ENCODE results near the gene EIF2S1. TPM values are rescaled to one million over a fixed set of nuclear protein-coding genes. Genes with fewer than 3 reads are reported as not detected.

Gene EIF2S1
- total RNA-seq, 1 donor from 2014 or later = 230 TPM

DNA sequence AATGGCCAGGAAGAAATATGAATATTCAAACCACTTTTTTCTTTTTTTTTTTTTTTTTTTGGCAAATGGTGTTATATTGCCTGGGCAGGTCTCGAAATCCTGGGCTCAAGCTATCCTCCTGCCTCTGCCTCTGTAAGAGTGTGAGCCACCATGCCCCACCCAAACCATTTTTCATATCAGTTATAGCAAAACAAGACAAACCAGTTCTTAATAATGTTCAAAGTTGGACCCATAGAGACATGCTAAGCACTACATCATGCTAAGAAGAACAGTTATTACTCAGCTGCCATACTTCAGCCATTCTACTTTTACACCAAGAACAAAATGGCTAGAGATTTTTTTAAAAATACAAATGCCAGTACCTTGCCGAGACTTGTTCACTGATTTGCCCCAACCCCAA is 25.5 kb downstream of the EIF2S1 start:
- no peak for DNase-seq (ENCODE audit: low spot score)
- peaks cover 60% of the 10 kb centered on the region for H3K36me3 Mint-ChIP-seq (ENCODE audit: low read depth)
- no peak overlapping the region for H3K27ac Mint-ChIP-seq
- intact Hi-C loops (cut with micrococcal nuclease) = no loop called here
- no peaks in the 10 kb centered on the region for H3K9me3 Mint-ChIP-seq
- H3K4me3 Mint-ChIP-seq (ENCODE audit: low read depth) = no peak overlapping the region
- peaks cover under 1% of the 10 kb centered on the region for H3K4me1 Mint-ChIP-seq (ENCODE audit: low read depth)
- H3K27me3 Mint-ChIP-seq (ENCODE audit: low read depth) = no peaks in the 10 kb centered on the region

- Mint-ChIP-seq H3K27ac (no peak overlapping the region), H3K9me3 (no peaks in the 10 kb centered on the region), H3K36me3 (ENCODE audit: low read depth) (peaks cover 48% of the 10 kb centered on the region), H3K4me1 (ENCODE audit: low read depth) (peaks cover 10% of the 10 kb centered on the region), H3K4me3 (ENCODE audit: low read depth) (no peak overlapping the region), H3K27me3 (ENCODE audit: low read depth) (no peaks in the 10 kb centered on the region)
- intact Hi-C loops (cut with micrococcal nuclease) = no loop called here
- no peak for DNase-seq (ENCODE audit: low spot score)
Observed at GRCh38 chr14:67387195-67387594, 27.1 kb downstream of the EIF2S1 start.

GRCh38 chr14:67389275-67389674 is 29.1 kb downstream of the EIF2S1 start:
- intact Hi-C loops (cut with micrococcal nuclease) = no loop called here
- H3K4me1 Mint-ChIP-seq (ENCODE audit: low read depth) = peaks cover 10% of the 10 kb centered on the region
- no peaks in the 10 kb centered on the region for H3K27me3 Mint-ChIP-seq (ENCODE audit: low read depth)
- H3K4me3 Mint-ChIP-seq (ENCODE audit: low read depth) = no peak overlapping the region
- peaks cover 31% of the 10 kb centered on the region for H3K36me3 Mint-ChIP-seq (ENCODE audit: low read depth)
- no peak overlapping the region for H3K27ac Mint-ChIP-seq
- no peak for DNase-seq (ENCODE audit: low spot score)
- no peaks in the 10 kb centered on the region for H3K9me3 Mint-ChIP-seq

- Mint-ChIP-seq H3K36me3 (ENCODE audit: low read depth) (peaks cover 24% of the 10 kb centered on the region), H3K4me3 (ENCODE audit: low read depth) (no peak overlapping the region), H3K4me1 (ENCODE audit: low read depth) (peaks cover 10% of the 10 kb centered on the region), H3K9me3 (no peaks in the 10 kb centered on the region), H3K27me3 (ENCODE audit: low read depth) (no peaks in the 10 kb centered on the region), H3K27ac (no peak overlapping the region)
- intact Hi-C loops (cut with micrococcal nuclease) = no loop called here
- DNase-seq (ENCODE audit: low spot score) = no peak
Observed at GRCh38 chr14:67389811-67390534, 29.8 kb downstream of the EIF2S1 start.

GRCh38 chr14:67391268-67391667 is 31.1 kb downstream of the EIF2S1 start:
- Mint-ChIP-seq H3K27me3 (ENCODE audit: low read depth) (no peaks in the 10 kb centered on the region), H3K27ac (no peak overlapping the region), H3K4me1 (ENCODE audit: low read depth) (peaks cover 10% of the 10 kb centered on the region), H3K9me3 (no peaks in the 10 kb centered on the region), H3K4me3 (ENCODE audit: low read depth) (no peak overlapping the region), H3K36me3 (ENCODE audit: low read depth) (peaks cover 12% of the 10 kb centered on the region)
- intact Hi-C loops (cut with micrococcal nuclease) = no loop called here
- DNase-seq (ENCODE audit: low spot score) = no peak

DNA sequence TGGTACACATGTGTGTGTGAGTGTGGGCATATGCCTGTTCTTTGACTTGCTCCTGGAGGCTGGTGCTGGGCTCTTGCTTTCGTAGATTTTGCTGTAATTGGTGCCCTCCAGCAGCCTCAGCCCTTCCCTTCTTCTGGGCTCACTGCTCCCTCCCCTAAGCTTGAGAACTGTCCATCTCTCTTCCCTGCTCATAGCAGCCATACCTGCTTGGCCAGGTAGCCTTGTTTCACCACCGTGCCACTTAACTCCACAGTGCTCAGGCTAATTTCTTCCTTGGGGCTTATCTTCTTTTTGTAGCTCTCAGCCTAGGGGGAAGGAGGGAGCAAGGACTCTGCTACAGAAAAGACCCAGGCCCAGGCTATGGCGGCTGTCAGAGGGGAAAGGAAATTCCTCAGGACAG is 32.0 kb downstream of the EIF2S1 start:
- H3K9me3 Mint-ChIP-seq = no peaks in the 10 kb centered on the region
- no peak for DNase-seq (ENCODE audit: low spot score)
- intact Hi-C loops (cut with micrococcal nuclease) = no loop called here
- no peaks in the 10 kb centered on the region for H3K27me3 Mint-ChIP-seq (ENCODE audit: low read depth)
- H3K27ac Mint-ChIP-seq = no peak overlapping the region
- peaks cover 10% of the 10 kb centered on the region for H3K4me1 Mint-ChIP-seq (ENCODE audit: low read depth)
- no peak overlapping the region for H3K4me3 Mint-ChIP-seq (ENCODE audit: low read depth)
- H3K36me3 Mint-ChIP-seq (ENCODE audit: low read depth) = peaks cover 5% of the 10 kb centered on the region

DNA sequence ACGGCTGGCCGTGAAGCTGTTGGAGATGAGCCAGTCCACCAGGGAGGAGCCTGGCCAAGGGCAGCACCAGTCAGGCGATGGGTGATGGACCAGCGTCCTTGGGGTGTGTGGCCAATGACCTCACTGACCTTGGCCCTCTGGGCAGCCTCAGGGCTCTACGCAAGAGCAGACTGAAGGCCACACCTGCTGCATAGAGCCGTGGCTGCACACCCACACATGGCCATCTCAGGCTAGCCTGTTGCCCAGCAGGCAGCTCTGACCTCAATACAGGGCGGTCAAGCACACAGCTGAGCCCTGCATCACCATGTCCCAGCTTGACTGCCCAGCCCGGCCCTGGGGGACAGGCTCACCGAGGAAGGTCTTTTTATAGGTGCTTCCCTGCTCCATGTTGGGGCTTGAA is 32.7 kb downstream of the EIF2S1 start:
- Mint-ChIP-seq H3K36me3 (ENCODE audit: low read depth) (no peaks in the 10 kb centered on the region), H3K4me1 (ENCODE audit: low read depth) (peaks cover 10% of the 10 kb centered on the region), H3K9me3 (no peaks in the 10 kb centered on the region), H3K27ac (no peak overlapping the region), H3K4me3 (ENCODE audit: low read depth) (no peak overlapping the region), H3K27me3 (ENCODE audit: low read depth) (no peaks in the 10 kb centered on the region)
- intact Hi-C loops (cut with micrococcal nuclease) = no loop called here
- DNase-seq (ENCODE audit: low spot score) = no peak

DNA sequence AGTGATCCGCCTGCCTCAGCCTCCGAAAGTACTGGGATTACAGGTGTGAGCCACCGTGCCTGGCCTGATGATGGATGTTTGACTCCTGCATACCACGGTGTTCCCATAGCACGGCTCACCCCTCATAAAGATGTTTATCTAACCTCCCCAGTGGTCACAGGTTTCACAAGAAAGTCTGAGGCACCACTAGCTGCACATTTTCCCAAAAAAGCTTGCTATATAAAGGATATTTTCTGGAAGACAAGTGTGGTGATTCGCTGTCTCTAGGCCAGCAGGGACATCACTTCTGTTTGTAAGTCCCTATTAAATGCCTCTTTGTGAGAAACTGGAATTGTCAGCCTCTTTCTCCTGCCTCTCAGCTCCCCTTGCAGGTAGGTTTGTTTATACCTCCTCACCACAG is 33.6 kb downstream of the EIF2S1 start:
- Mint-ChIP-seq H3K4me1 (ENCODE audit: low read depth) (peaks cover 10% of the 10 kb centered on the region), H3K9me3 (no peaks in the 10 kb centered on the region), H3K27ac (no peak overlapping the region), H3K36me3 (ENCODE audit: low read depth) (no peaks in the 10 kb centered on the region), H3K27me3 (ENCODE audit: low read depth) (no peaks in the 10 kb centered on the region), H3K4me3 (ENCODE audit: low read depth) (no peak overlapping the region)
- intact Hi-C loops (cut with micrococcal nuclease) = no loop called here
- DNase-seq (ENCODE audit: low spot score) = no peak

DNA sequence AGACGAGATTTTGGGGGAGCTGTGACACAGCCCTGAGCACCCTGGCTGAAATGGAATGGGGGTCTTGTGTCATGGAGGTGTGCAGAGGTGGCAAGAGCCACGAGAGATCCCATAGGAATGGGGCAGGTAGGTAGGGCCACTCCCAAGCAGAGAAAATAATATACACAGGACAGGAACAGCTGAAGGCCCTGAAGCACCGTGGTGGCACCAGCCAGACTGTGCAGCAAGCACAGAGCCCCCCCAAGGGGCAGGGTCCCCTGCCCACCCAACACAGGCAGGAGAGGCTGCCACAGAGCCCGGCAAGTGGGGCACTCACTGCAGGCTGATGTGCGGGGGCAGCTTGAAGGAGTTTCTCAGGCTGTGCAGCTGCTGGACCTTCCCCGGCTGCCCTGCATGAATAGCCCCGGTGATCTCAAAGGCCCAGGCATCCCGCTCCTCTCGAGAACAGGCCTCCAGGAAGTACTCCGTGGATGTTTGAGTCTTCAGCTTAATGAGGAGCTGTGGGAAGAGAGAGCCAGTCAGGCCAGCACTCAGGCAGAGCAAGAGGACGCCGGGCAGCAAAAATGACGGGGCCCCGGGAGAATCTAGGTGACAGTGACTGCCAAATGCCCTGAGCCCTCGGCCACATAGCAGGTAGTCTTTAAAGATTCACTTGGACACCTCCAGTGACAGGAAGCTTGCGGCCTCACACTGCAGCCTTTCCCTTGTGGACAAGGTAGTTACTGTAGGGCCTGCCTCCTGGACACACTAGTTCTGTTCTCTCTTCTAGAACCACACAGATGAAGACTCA is 35.2 kb downstream of the EIF2S1 start:
- intact Hi-C loops (cut with micrococcal nuclease) = no loop called here
- Mint-ChIP-seq H3K4me1 (ENCODE audit: low read depth) (peaks cover 10% of the 10 kb centered on the region), H3K27ac (no peak overlapping the region), H3K36me3 (ENCODE audit: low read depth) (no peaks in the 10 kb centered on the region), H3K4me3 (ENCODE audit: low read depth) (no peak overlapping the region), H3K9me3 (no peaks in the 10 kb centered on the region), H3K27me3 (ENCODE audit: low read depth) (peaks cover 1% of the 10 kb centered on the region)
- DNase-seq (ENCODE audit: low spot score) = no peak

- Mint-ChIP-seq H3K27me3 (ENCODE audit: low read depth) (peaks cover 1% of the 10 kb centered on the region), H3K4me3 (ENCODE audit: low read depth) (no peak overlapping the region), H3K27ac (no peak overlapping the region), H3K9me3 (no peaks in the 10 kb centered on the region), H3K36me3 (ENCODE audit: low read depth) (no peaks in the 10 kb centered on the region), H3K4me1 (ENCODE audit: low read depth) (peaks cover 7% of the 10 kb centered on the region)
- intact Hi-C loops (cut with micrococcal nuclease) = no loop called here
- DNase-seq (ENCODE audit: low spot score) = no peak
Observed at GRCh38 chr14:67395876-67396189, 35.7 kb downstream of the EIF2S1 start.

- intact Hi-C loops (cut with micrococcal nuclease) = no loop called here
- no peak overlapping the region for H3K27ac Mint-ChIP-seq
- no peak overlapping the region for H3K4me3 Mint-ChIP-seq (ENCODE audit: low read depth)
- H3K4me1 Mint-ChIP-seq (ENCODE audit: low read depth) = peaks cover 1% of the 10 kb centered on the region
- peaks cover 1% of the 10 kb centered on the region for H3K27me3 Mint-ChIP-seq (ENCODE audit: low read depth)
- no peaks in the 10 kb centered on the region for H3K9me3 Mint-ChIP-seq
- no peak for DNase-seq (ENCODE audit: low spot score)
- H3K36me3 Mint-ChIP-seq (ENCODE audit: low read depth) = no peaks in the 10 kb centered on the region
Observed at GRCh38 chr14:67396381-67396970, 36.3 kb downstream of the EIF2S1 start.

GRCh38 chr14:67397536-67397935 is 37.4 kb downstream of the EIF2S1 start:
- no peak for DNase-seq (ENCODE audit: low spot score)
- H3K27me3 Mint-ChIP-seq (ENCODE audit: low read depth) = peaks cover 4% of the 10 kb centered on the region

DNA sequence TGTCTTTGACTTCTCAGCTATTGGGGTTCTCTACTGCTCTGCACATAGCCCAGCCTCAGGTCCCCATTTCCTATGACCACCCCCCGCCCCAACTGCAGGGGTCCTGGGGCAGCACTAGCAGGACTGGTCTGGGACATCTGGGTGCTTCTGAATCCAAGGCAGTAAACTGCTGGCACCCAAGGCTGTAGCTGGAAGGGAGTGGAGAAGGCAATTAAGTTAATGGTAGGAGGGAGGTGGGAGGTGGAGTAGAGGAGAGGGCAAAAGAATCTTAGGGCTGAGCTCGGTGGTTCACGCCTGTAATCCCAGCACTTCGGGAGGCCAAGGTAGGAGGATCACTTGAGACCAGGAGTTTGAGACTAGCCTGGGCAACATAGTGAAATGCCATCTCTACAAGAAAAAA is 40.3 kb downstream of the EIF2S1 start:
- no peak for DNase-seq (ENCODE audit: low spot score)
- H3K9me3 Mint-ChIP-seq = no peaks in the 10 kb centered on the region
- H3K4me3 Mint-ChIP-seq (ENCODE audit: low read depth) = no peak overlapping the region
- intact Hi-C loops (cut with micrococcal nuclease) = no loop called here
- peaks cover 6% of the 10 kb centered on the region for H3K27me3 Mint-ChIP-seq (ENCODE audit: low read depth)
- no peaks in the 10 kb centered on the region for H3K4me1 Mint-ChIP-seq (ENCODE audit: low read depth)
- H3K27ac Mint-ChIP-seq = no peak overlapping the region
- H3K36me3 Mint-ChIP-seq (ENCODE audit: low read depth) = no peaks in the 10 kb centered on the region

More at GRCh38 chr14:67397536-67397935, 37.4 kb downstream of the EIF2S1 start:
- no peaks in the 10 kb centered on the region for H3K4me1 Mint-ChIP-seq (ENCODE audit: low read depth)
- no peaks in the 10 kb centered on the region for H3K9me3 Mint-ChIP-seq
- no peak overlapping the region for H3K4me3 Mint-ChIP-seq (ENCODE audit: low read depth)
- H3K27ac Mint-ChIP-seq = no peak overlapping the region
- no peaks in the 10 kb centered on the region for H3K36me3 Mint-ChIP-seq (ENCODE audit: low read depth)
- intact Hi-C loops (cut with micrococcal nuclease) = no loop called here

Data from activated T-helper 2 cell treated with anti-CD3 and anti-CD28 coated beads, Interferon-gamma antibody, Interleukin-2, Interleukin-4, amounts not matched to agents 10 μg/mL and 5 μg/mL and 100 μg/mL, durations not matched to agents 14 hours and 24 hours and 36 hours (primary cell).